Fibroblast of lung (primary cell): ENCODE measurements around the gene BCAR3.

Experiments
- CTCF ChIP-seq, 2 donors: IDR thresholded peaks in 1 of 2; conservative IDR thresholded peaks in 1 of 2; 1 replicate in 1 of 2; 2 replicates in 1 of 2; pipeline ENCODE4 v1.5.1; 2011 to 2012; ENCODE audit warnings: low read length in 2 of 2, control low read depth in 1 of 2, inconsistent platforms in 1 of 2, low read depth in 1 of 2, mild to moderate bottlenecking in 1 of 2
- EZH2 ChIP-seq: IDR thresholded peaks from 2 replicates; pipeline ENCODE4 v1.5.1; 2012; ENCODE audit warnings: low read length, control low read depth, mild to moderate bottlenecking; ENCODE audit errors: missing control alignments

GRCh38 chr1:93597709-93598108, 83.9 kb downstream of the BCAR3 start:
- TF ChIP-seq CTCF (conservative IDR thresholded peaks at IDR 0.05 in 1 of 2, IDR thresholded peaks at IDR 0.05 in 1 of 2; ENCODE audit: low read depth in 1 of 2, low read length in 2 of 2) (no peak), EZH2 (no peak)
